Peyer's patch (tissue), 4 donors: ENCODE data around the gene MPC1.

Experiments
- CTCF ChIP-seq, 6 experiments: fragments of 450-650 bp in 4 of 6; fragments of 200-600 bp in 2 of 6; sonication (generic) in 1 of 6; IDR thresholded peaks; one replicate each; pipeline ENCODE4 v1.5.1; 2017 to 2019; ENCODE audit warnings: antibody characterized with exemption in 6 of 6, mild to moderate bottlenecking in 3 of 6, moderate library complexity in 1 of 6
- POLR2A ChIP-seq, 2 donors: fragments of 450-650 bp; IDR thresholded peaks; one replicate each; pipeline ENCODE4 v1.5.1; 2017; ENCODE audit warnings: antibody characterized with exemption in 2 of 2, mild to moderate bottlenecking in 2 of 2, moderate library complexity in 2 of 2

GRCh38 chr6:166422201-166422940 is 39.6 kb upstream of the MPC1 start:
- TF ChIP-seq CTCF (IDR thresholded peaks at IDR 0.05) = no peak
- no peak for TF ChIP-seq POLR2A (IDR thresholded peaks at IDR 0.05)
